Gastrocnemius medialis (tissue), 4 donors: ENCODE measurements around the gene MALAT1.

Experiments used
- CTCF ChIP-seq, 5 experiments: fragments of 450-650 bp in 3 of 5; fragments of 200-600 bp in 2 of 5; sonication (generic) in 2 of 5; IDR thresholded peaks in 4 of 5; conservative IDR thresholded peaks in 1 of 5; 1 replicate in 4 of 5; 2 replicates in 1 of 5; pipeline ENCODE4 v1.5.1; 2016 to 2019; ENCODE audit warnings: antibody characterized with exemption in 5 of 5, mild to moderate bottlenecking in 3 of 5, moderate library complexity in 3 of 5
- POLR2A ChIP-seq, 2 donors: fragments of 450-650 bp; IDR thresholded peaks; one replicate each; pipeline ENCODE4 v1.6.1; 2017; ENCODE audit warnings: antibody characterized with exemption in 2 of 2, mild to moderate bottlenecking in 2 of 2, moderate library complexity in 2 of 2

- TF ChIP-seq CTCF (IDR thresholded peaks at IDR 0.05 in 4 of 5, conservative IDR thresholded peaks at IDR 0.05 in 1 of 5) (no peak), POLR2A (IDR thresholded peaks at IDR 0.05) (no peak)
Measured at GRCh38 chr11:65541093-65541982, 42.5 kb downstream of the MALAT1 start.
